KOPT-K1 (cell line): ENCODE measurements around the gene FAM241A.
"Not testable (repeated sequence)": the region's sequence is repeated elsewhere in the genome, so short reads cannot be mapped to it uniquely, and the experiment has no call there.

Source experiments
- H3K27ac ChIP-seq: fragments of 200-600 bp; sonication (generic); 2 replicates; pipeline ENCODE4 v1.5.1; 2016; ENCODE audit warnings: antibody characterized with exemption, mild to moderate bottlenecking, low read depth, low read length; ENCODE audit not compliant: poor library complexity, severe bottlenecking
- H3K36me3 ChIP-seq: fragments of 200-600 bp; sonication (generic); 2 replicates; pipeline ENCODE4 v1.5.1; 2017; ENCODE audit warnings: antibody characterized with exemption, mild to moderate bottlenecking, low read length, moderate library complexity; ENCODE audit not compliant: insufficient read depth
- H3K9me3 ChIP-seq: fragments of 200-600 bp; sonication (generic); 2 replicates; pipeline ENCODE4 v1.5.1; 2017; ENCODE audit warnings: antibody characterized with exemption, low read length, mild to moderate bottlenecking; ENCODE audit not compliant: insufficient read depth, poor library complexity, severe bottlenecking

FAM241A gene

DNA sequence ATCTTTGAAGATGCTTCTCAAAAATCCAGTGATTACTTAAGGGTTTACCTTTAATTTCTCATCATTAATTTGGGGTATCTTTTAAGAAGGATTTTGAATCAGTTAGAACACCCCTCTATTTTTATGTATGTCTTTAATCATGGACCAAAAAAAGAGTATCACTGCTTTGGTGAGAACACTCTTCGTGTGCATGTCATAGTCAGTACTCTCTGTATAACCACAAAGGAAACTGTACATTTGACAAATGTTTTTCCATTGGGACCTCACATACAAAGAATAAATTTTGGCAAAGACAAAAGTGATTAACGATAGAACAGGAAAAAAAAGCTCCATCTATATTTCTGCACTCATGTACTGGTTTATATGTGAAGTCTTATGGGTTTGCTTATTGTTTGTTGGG lies 31.3 kb downstream of the FAM241A start:
- no peaks in the 10 kb centered on the region for H3K9me3 ChIP-seq
- no peak overlapping the region for H3K27ac ChIP-seq
- no peaks in the 10 kb centered on the region for H3K36me3 ChIP-seq

DNA sequence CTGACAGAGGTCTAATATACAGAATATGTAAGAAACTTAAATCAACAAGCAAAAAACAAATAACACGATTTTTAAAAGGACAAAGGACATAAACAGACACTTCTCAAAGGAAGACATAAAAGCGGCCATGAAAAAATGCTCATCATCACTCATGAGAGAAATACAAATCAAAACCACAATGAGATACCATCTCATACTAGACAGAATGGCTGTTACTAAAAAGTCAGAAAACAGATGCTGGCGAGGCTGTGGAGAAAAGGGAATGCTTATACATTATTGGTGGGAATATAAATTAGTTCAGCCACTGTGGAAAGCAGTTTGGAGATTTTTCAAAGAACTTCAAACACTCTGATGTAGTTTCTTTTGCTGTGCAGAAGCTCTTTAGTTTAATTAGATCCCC lies 33.5 kb downstream of the FAM241A start:
- not testable (repeated sequence) for H3K27ac ChIP-seq, H3K9me3 ChIP-seq, H3K36me3 ChIP-seq

DNA sequence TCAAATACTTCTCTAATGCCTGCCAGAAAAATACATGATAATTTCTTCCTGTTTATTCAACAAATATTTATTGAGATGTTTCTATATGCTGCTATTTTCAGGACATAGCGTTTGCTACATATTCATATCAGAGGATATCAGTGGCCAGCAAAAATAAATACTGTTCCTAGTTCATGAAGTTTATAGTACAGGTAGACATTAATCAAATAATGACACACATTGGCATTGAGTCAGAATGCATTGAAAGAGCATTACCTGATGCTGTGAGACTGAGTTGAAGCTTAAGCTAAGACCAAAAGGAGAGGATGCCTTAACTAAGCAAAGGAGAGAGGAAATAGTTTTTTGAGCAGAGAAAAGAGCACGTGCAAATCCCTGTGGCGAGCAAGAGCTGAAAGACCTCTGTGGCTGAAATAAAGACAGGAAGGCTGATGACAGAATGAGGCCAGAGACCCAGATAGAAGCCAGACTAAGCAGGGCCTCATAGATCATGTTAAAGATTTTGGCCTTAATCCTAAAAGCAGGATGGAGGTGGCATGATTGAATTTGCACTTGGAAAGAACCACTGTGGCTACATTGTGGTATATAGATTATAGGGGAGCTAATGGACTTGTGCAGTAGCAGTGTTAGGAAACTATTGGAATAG lies 36.2 kb downstream of the FAM241A start:
- Histone ChIP-seq H3K36me3 (no peaks in the 10 kb centered on the region), H3K9me3 (no peaks in the 10 kb centered on the region), H3K27ac (no peak overlapping the region)

DNA sequence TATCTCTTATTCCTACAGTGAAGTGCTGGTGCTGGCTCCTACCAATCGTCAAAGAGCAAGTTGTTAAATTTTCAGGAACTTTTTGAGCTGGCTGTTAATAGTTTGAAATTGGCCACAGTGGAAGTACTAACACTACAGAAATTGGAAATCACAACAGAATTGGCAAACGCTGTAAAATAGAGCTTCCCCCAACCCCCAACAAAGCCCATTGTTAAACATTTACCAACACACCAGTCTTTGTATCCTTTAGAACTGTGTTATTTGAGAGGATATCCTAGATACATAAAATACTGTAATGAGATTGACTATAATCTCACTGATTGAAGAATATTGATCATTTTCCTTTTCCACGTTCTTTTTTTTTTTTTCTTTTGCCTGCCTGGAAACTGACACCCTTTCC lies 37.4 kb downstream of the FAM241A start:
- Histone ChIP-seq H3K9me3 (no peaks in the 10 kb centered on the region), H3K36me3 (no peaks in the 10 kb centered on the region), H3K27ac (no peak overlapping the region)

DNA sequence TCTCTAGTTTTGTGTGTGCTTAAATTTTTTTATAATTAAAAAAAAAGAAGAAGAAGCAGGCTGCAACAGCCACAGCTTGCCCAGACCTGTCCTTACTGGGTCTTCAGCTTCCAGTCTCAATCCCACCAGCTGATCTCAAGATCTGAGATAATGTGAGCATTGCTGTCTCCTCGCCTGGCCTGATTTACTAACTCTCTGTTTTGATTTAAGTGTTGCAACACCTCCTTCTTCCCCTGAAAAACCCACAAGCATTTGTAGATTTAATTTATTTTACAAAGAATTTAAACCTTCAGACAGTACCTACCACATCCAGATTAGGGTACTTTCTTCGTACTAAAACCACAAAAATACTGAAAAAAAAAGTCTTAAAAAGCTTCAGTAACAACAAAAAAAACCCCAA lies 38.0 kb downstream of the FAM241A start:
- H3K36me3 ChIP-seq: no peaks in the 10 kb centered on the region

GRCh38 chr4:112184438-112184837 lies 39.2 kb downstream of the FAM241A start:
- Histone ChIP-seq H3K27ac (no peak overlapping the region), H3K9me3 (no peaks in the 10 kb centered on the region), H3K36me3 (no peaks in the 10 kb centered on the region)

More for the DNA sequence above, 38.0 kb downstream of the FAM241A start:
- no peaks in the 10 kb centered on the region for H3K9me3 ChIP-seq
- H3K27ac ChIP-seq: no peak overlapping the region

DNA sequence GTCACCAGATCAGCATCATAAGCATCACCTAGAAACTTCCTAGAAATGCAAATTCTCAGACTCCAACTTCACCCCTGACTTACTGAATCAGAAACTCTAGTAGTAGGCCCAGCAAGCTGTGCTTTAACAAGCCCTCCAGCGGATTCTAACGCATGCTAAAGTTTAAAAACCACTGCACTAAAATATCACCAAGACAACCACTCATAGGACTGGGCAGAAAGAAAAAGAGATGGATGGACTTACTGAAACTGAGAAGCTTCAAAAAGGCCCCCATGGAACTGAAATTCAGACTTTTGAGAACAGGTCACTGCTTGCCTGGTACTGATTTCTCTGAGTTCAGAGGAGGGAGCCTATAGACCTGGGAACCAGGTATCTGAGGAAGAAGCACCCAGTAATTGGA lies 40.1 kb downstream of the FAM241A start:
- Histone ChIP-seq H3K27ac (no peak overlapping the region), H3K36me3 (no peaks in the 10 kb centered on the region), H3K9me3 (no peaks in the 10 kb centered on the region)

DNA sequence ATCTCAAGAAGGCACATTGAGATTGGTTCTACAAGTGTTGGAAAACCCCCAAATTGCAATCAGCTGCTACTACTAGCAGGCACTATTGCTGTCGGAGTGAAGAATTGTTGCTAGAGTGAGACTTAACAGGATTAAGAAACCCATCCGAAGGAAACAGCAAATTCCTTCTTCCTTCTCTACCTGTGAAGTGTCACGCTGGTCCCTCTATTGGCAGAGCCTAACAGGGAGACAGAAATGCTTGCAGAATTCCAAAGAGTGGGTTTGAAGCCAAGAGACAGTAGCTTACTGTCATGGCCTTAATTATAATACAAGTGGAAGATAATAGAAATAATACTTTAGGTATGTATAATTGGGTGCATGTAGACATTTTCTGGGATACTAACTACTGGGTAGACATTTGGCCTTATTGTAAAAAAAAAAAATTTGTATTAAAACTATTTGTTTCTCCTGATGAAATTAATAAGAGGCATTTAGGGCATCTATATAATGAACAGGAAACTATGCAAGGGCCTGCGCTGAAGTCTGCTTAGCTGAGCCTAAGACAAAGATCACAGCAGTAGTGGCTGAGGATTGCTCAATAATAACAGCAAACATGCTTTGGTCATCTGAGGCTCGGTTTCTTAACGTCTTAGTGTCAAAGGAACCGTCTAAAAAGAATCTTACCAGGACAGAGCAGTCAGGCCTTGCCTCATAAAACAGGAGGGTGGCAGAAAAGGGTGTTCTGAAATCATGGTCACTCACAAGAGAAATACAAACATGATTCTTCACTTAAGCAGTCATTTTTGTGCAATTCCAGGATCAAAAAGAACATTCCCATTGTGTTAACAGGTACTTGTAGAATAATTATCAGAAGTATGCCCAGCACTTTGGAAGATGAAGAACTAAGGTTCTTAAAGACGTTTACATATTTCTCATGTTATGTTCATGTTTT lies 40.8 kb downstream of the FAM241A start:
- Histone ChIP-seq H3K9me3 (no peaks in the 10 kb centered on the region), H3K36me3 (no peaks in the 10 kb centered on the region), H3K27ac (no peak overlapping the region)

- Histone ChIP-seq H3K9me3 (no peaks in the 10 kb centered on the region), H3K27ac (no peak overlapping the region), H3K36me3 (no peaks in the 10 kb centered on the region)
These were observed 44.5 kb downstream of the FAM241A start for GRCh38 chr4:112189754-112190153.

DNA sequence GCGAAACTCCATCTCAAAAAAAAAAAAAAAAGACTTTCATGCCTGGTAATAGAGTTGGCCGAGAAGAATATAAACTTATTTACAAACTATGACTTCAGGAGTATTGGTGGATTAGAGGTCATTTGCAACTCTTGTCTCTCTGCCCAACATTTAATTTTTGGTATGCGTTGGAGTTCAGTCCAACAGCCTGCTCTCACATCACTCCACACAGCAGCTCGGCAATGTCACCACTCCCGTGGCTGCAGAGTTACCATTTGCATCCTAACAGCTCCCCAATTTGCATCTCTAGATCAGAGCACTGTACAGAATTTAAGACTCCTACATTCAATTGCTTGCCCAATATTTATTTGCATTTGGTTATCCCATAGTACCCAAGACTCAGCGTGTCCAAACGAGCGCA lies 45.4 kb downstream of the FAM241A start:
- no peak overlapping the region for H3K27ac ChIP-seq
- no peaks in the 10 kb centered on the region for H3K9me3 ChIP-seq
- no peaks in the 10 kb centered on the region for H3K36me3 ChIP-seq

- no peak overlapping the region for H3K27ac ChIP-seq
- no peaks in the 10 kb centered on the region for H3K9me3 ChIP-seq
- H3K36me3 ChIP-seq: no peaks in the 10 kb centered on the region
These were observed 51.2 kb downstream of the FAM241A start for GRCh38 chr4:112196461-112196860.

- Histone ChIP-seq H3K9me3 (no peaks in the 10 kb centered on the region), H3K27ac (no peak overlapping the region), H3K36me3 (no peaks in the 10 kb centered on the region)
These were observed 53.8 kb downstream of the FAM241A start for GRCh38 chr4:112199041-112199440.

- no peaks in the 10 kb centered on the region for H3K9me3 ChIP-seq
- H3K36me3 ChIP-seq: no peaks in the 10 kb centered on the region
- H3K27ac ChIP-seq: no peak overlapping the region
These were observed 56.8 kb downstream of the FAM241A start for GRCh38 chr4:112201915-112202505.

DNA sequence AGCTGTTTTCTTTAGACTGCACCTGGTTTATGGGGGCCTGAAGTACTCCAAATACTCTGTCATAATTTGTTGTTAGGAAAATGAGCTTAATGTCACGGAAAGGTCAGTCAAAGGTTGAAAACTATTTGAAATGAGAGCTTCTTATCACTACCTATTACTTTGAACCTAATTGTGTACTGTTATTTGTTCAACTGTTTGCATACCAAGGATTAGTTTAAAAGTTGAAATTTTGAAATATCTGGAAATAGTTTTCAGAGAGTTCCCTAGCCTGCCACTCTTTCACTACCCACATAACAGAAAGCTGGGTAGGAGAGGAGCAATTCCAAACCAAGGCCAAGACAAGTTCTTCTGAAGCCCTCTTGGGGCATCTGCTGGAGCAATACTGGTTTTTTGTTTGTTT lies 58.3 kb downstream of the FAM241A start:
- Histone ChIP-seq H3K9me3 (no peaks in the 10 kb centered on the region), H3K36me3 (no peaks in the 10 kb centered on the region), H3K27ac (no peak overlapping the region)

DNA sequence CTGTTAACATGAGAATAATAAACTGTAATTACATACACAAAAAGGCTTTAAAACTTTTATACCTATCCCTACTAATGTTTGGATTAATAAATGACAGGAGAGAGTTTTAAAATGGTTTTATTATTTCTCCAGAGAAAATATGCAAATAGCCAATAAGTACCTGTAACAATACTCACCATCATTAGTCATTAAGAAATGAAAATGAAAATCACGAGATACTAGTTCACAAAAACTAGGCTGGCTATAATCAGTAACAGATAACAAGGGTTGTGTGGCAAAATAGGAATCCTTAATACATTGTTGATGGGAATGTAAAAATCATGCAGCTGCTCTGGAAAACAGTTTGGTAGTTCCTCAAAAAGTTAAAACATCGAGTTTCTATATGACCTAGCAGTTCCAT lies 61.2 kb downstream of the FAM241A start:
- Histone ChIP-seq H3K36me3 (no peaks in the 10 kb centered on the region), H3K9me3 (no peaks in the 10 kb centered on the region), H3K27ac (no peak overlapping the region)
